DMS 273 treated with DMSO at 0.1 percent for 48 hours (cell line): Measurements from ENCODE around the gene DCDC2B.

ENCODE experiments used
- DNase-seq: peaks from one replicate; lab custom pipeline; 2025; lab: John Stamatoyannopoulos, UW

The DCDC2B gene

DNA sequence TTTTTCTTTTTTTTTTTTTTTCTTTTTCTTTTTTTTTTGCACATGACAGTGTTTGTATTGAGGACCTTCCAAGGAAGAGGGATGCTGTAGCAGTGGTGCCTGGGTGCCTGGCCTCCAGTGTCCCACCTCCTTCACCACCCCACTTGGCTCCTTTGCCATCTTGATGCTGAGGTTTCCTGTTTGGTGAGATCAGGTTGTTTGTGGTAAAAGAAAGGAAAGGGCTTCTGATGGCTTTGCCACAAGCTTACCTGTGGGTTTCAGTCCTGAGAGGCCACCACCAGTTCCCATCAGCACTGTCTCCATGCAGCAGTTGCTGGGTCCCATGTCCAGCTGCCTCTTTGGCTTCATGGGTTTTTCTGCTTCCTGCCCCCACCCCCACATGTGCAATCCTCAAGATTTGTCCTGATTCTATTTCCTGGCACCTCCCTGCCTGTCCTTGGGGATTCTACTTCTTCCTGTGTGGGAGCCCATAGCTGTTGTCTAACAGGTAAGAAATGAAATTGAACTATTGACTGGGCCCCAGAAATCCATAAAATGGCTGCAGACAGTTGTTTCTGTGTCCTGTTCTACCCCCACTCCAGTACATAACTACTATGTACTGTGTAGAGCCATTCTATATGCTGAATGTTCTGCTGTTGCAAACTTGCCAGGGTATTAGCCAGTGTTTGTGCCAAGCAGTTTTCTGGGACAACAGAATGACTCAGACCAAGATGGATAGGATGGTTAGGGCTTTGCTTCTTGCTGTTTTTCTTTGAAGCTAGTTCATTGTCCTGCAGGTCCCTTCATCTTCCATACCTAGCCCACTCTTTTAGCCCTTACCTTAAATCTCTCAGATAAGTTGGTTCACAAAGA, 12.7 kb upstream of the DCDC2B start:
- no peak for DNase-seq

DNA sequence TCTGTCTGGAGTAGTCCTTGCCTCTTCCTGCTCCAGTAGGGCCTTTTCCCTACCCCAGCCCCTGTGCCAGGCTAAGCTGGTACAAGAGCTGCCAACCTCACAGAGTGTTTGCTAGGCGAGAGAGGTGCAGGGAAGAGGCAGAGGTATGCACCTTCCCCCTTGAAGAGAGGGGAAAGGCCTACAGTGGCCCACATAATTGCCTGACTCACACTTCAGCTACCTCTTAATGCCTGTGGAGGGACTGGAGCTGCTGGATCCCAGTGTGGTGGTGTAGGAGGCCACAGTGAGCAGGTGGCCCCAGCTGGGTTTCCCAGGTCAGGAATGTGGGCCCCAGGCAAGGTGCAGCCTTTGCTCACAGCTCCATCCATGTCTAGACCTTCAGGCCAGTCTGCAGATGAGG, 11.8 kb upstream of the DCDC2B start:
- no peak for DNase-seq

DNA sequence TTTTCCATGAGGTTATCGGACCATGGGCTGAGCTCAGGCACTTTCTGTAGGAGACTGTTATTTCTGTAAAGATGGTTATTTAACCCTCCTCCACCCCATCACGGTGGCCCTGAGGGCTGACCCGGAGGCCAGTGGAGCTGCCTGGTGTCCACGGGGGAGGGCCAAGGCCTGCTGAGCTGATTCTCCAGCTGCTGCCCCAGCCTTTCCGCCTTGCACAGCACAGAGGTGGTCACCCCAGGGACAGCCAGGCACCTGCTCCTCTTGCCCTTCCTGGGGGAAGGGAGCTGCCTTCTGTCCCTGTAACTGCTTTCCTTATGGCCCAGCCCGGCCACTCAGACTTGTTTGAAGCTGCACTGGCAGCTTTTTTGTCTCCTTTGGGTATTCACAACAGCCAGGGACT, 11.1 kb upstream of the DCDC2B start:
- no peak for DNase-seq

DNA sequence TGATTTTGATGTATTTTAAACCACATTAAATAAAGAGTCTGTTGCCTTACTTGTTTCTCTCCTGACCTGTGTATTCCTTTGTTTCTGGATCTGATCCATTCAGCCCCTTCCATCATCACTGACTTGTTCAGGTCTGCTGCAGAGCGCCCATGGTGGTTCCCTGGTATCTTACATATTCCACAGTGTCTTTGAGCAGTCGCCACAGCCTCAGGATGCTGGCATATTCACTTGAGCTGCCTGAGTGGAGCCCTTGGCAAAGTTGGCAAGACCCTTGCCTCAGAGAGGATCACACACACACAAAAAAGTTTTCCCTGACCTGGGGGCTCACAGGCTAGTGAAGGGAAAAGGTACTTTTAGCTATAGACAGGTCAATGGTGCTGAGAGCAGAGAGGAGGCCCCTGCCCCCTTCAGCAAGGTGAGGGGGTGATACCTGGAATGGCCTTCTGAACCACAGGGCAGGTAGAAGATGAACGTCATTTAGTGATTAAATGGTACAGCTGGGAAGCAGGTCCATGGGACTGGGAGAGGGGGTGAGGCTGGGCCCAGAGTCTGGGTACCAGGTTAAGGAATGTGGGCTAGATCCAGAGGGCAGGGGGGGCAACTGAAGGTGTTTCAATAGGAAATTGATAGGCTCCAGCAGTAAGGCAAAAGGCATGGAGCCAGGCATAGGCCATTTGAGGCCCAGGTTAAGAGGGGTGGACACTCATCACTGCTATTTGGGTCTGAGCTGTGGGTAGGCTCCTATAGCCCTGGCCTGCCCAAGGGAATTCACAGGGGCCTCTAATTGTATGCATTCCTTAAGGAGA, 10.4 kb upstream of the DCDC2B start:
- DNase-seq: no peak

DNA sequence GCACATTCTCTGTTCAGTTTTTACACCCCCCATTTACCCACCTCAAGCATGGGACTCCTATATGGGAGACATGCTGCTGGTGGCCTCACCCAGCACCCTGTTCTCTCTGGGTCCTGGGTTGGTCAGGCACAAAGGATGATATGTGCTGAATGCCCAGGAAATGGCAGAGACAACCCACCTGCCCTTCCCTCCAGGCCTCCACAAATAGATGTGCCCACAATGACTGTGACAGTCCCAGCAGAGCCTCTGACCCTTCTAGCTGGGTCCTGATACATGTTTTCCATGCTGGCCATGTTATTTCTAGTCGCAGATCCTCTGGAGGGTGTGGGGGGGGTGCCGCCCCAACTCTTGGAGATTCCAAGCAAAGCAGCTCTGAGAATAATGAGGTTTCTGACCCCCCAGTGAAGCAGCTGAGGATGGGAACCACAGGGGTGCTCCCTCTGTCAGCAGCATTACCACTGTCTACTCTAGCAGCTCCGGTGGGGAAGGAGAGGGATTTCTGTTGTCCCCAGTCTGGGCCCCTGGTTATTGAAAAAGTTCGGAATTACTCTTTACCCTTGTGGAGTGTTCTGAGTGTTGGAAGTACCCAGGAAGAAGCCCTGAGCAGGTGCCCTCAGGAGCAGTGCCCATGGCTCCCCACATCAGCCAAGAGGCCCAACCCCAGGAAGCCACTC, 9.7 kb upstream of the DCDC2B start:
- DNase-seq: no peak

DNA sequence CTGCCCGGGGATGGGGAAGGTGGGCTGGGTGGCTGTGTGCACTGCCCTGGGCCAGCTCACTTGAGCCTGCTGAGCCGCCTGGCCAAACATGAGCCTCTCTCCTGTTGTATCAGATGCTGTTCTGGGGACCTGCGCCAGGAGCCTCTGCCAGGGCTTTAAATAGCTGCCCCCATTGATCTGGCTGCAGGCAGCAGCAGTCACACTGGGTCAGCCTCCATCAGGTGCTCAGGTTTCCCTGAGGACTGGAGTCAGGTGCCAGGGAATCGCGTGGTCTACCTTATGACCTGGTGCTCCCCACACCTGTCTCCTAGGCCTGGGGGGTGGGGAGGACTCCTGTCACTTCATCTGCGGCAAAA, 9.2 kb upstream of the DCDC2B start:
- no peak for DNase-seq

DNA sequence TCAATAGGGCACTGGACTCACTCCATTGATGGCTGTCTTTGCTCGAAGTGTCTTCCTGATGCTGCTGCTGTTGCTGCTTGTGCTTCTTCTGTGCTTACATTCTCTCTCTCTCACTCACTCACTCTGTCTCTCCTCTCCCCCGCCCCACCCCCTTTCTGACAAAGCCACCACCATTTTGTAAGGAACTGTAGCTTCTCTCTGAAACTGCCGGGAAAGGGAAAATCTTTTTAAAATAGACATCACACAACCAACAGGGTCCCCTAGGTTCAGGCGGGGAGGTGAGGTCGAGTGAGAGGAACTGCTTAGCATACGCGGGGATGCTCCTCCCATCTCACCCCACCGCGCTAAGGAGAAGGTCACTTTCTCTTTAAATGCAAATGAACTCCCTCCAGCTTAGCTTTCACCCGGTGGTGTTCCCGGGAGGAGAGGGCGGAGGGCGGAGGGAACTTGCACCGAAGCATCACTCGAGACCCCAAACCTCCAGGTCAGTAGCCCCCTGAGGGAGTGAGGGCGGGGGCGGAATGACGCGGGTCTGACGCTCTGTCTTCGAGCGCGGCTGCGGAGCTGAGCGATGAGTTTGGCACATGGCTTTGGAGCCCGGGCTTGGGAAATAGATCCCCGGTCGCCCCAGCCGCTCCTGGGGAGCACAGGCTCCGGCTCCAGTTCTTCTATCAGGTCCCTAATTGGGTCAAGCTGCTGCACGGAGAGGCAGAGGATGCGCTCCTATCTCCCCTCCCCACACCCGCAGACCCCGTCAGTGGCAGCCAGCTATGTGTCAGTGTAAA, 8.5 kb upstream of the DCDC2B start, which contains the start of gene CCDC28B:
CCDC28B (plus strand) TSS at position 370 of the 785 bp plus-strand sequence. CDS start 1,341 bp downstream, outside the sequence.
- DNase-seq: no peak

DNA sequence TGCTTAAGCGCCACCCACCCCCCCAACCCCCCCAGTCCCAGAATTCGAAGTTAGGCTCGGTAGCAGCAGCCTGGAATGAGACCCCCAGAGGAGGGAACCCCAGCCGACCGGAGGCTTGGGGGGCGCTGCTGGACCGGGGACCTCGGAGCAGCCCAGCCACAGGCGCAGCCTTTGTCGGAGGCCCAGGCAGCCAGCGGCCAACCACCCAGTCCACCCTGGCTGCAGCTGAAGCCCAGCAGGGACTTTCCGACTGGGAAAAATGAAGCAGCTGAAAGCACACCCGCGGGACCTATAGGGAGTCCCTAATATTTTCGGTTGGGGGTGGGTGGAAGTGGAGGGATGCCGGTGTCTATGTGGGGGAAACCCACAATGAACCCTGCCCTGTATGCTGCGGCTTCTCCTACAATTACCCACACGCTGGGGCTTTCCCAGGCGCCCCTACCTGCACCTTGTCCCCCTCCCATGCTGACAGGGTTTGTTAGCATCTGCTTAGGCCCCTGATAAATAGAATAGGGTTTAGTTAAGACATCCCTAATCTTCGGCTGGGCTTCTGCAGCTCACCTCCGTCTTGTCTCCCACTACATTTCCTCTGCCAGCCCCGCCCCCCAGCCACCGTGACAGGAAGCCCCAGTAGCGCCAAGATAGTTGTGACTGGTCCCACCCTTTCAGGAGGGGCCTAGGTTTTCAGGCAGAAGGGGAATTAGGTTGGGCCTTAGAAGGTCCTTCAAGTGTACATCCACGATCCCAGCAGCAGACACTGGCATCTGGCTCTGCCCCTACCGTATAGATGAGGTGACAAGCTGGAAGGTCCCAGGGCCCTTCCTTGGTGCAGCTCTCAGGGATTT, 7.7 kb upstream of the DCDC2B start:
- no peak for DNase-seq

DNA sequence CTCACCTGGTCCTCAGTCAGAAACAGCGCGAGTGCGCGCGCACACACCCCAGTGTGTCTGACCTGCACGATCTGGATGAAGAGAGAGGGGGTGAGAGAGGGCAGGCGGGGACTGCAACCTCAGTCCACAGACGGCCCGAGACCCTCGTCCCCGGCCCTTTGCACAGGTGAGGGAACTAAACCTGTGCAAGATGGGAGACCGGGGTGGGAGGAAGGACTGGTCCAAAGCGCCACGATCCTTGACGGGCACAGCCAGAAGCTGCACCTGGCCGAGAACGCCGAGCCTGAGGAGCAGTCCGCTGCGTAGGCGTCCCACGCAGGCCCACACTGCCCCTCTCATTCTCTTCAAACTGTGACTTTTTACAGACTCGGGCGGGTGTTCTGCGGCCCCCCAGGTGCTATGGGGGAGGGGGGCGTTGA, 3.9 kb upstream of the DCDC2B start:
- DNase-seq: no peak

DNA sequence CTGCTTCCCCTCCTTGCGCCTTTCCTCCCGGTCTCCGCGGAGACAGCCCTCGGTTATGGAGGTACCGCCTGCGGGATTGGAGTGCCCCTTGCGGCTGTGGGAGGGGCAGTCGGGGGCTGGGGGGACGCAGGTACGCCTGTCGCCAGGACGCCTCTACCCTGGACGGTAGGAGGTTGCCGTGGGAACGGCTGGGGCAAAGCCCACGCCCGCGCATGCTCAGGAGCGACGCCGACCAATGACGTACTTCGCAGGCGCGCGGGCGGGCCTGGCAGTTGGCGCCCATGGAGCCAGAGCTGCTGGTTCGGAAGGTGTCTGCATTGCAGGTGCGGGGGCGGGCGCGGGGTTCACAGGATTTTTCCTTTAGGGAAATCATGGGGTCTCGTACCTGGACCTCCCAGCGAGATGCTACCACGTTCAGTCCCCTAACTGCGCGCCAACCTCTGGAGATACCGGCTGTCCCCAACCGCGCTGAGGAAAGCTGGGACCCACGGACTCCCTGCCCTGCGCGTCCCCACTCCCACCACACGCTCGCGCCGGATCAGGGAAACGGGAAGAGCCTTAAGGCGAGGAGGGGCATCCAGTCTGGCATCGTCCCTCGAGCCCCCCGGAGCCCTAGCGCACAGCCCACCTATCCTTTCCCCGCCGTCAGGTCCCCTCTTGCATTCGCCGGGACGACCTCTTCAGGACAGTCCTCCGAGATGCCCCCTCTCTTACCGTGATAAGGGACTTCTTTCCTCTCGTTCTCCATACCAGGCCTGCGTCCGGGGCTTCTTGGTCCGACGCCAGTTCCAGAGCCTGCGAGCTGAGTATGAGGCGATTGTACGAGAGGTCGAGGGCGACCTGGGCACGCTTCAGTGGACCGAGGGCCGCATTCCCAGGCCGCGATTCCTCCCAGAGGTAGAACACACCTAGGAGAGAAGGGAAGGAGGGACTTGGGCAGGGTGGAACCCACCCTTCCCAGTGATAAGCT, 3.2 kb upstream of the DCDC2B start, which contains the start of gene IQCC:
IQCC (plus strand) TSS at position 271 of the 970 bp plus-strand sequence; CDS start at position 282, 11 bp downstream.
- peak; percentile 42 for DNase-seq

DNA sequence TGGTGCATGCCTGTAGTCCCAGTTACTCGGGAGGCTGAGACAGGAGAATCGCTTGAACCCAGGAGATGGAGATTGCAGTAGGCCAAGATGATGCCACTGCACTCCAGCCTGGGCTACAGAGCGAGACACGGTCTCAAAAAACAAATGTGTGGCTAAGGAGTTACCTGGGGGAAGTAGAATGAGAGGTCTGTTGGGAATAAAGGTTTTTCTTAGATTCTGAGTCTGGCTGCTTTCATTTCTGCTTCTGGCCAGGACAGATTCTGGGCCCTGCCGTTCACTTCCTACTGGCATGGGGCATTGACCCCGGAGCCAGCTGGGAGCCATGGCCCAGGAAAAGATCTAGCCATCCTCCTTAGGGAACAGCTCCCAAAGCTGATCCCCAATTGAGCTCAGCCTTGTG, 420 bp upstream of the DCDC2B start:
- DNase-seq: no peak

DNA sequence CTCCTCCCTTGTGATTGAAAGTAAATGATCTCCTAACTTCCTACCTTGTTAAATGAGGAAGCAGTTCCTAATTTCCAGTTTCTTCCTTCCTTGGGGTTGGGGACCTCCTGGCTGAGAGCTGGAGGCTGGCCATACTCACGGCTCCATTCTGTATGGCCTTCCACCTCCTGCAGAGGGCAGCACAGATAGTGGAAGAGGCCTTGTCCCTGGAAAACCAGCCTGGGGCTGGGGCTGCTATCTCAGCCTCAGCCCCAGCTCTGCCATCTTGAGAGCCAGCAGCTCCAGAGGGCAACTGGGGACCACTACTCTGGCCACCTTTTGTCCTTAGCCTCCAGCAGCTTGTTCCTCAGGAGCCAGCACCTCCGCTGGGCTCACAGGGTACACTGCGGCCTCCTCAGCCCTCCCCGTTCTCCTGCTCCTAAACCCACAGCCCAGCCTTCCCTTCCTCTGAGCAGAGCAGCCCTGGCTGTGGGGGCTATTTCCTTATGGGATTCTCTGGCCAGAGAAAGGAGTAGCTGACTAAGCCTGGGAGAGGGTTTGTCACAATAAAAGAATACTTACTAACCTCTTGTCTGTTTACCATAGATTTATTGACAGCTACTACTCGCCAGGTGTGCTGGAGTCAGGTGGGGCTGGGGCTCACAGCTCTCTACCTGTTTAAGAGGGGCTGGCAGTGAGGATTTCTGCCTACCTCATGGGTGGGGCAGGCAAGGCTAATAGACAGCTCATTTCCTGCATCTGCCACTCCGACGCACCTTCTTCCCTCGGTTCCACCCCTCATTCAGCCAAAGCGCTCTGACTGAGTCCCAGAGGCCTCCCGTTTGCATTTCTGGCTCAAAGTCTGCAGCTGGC, 7.0 kb downstream of the DCDC2B start:
- no peak for DNase-seq

DNA sequence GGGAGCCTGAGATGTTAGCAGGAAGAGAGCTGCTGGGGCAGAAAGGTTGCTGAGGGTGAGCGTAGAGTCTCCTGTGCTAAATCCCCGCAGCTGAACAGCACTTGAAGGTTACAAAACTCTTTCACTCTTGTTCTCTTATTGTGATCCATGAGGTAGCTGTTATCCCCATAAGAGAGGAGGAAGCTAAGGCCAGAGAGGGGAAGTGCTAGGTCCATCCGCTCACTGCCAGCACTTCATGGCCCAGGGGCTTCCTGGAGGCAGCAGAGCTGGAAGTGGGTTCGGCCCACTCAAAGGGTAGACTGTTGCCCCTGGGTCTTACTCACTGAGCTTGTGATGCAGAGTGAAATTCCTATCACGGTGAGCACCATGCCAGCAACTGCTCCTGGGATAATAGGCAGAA, 7.7 kb downstream of the DCDC2B start:
- DNase-seq: no peak

DNA sequence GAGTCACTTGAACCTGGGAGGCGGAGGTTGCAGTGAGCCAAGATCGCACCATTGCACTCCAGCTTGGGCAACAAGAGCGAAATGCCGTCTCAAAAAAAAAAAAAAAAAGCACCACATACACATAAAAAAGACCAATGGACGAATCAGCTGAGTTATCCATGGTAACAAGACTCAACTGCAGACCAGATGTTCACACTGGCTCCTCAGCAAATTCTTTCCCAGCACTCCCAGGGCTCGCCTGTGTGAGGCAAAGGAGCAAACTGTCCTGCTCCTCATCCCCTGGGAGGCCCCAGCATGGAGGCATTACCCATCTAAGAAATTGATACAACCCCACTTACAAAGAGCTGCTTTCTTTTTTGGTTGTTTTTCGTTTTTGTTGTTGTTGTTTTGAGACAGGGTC, 10.1 kb downstream of the DCDC2B start:
- no peak for DNase-seq

DNA sequence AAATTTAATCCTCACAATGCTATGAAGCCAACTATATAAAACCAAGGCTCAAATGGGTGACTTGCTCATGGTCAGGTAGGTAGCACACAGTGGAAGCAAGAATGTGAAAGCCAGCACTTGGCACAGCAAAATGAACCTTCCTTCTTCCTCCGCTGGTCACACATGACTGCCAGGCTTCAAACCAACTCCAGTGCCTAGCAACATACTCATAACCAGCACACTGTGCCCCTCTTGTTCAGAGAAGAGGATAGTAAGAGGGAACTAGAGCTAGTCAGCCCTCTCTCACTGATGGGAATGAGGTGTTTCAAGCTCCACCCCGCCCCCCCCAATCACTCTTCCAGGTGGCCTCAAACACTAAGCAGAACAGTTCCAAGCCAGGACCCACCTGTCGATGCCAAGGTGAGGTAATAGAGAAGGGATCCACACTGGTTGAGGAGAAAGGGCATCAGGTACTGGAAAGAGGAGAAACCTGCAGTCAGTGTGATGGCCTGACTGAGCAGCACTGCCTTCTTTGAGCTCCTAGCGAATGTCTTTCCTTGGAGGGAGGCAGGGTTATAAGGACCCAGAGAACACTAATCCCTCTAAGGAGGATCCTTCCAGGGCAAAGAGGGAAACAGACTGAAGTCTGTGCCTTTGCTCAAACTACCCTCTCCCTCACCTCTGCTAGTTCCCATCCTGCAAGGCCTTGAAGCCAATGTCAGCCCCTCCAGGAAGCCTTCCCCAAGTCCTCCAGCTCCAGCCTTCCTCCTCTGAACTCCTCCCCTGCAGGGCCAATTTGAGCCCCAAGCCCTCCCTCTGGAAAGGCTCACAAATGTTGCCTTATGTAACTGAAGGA, 12.1 kb downstream of the DCDC2B start:
- DNase-seq: no peak

DNA sequence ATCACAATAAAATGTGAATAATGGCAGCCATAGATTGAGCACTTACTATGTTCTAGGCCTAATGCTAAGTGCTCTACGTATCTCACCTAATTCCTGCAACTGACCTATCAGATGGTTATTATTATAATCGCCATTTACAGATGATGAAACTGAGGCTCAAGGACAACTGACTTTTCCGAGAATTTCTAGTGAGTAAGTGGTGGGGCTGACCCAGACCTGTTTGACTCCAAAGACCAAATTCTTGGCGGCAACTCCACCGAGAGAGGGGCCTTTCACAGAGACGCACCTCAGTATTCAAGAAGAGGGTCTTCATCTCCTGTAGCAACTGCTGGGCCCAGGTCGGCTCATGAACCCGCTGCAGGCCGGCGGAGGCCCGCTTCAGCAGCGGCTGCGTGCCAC, 12.7 kb downstream of the DCDC2B start:
- DNase-seq: no peak

DNA sequence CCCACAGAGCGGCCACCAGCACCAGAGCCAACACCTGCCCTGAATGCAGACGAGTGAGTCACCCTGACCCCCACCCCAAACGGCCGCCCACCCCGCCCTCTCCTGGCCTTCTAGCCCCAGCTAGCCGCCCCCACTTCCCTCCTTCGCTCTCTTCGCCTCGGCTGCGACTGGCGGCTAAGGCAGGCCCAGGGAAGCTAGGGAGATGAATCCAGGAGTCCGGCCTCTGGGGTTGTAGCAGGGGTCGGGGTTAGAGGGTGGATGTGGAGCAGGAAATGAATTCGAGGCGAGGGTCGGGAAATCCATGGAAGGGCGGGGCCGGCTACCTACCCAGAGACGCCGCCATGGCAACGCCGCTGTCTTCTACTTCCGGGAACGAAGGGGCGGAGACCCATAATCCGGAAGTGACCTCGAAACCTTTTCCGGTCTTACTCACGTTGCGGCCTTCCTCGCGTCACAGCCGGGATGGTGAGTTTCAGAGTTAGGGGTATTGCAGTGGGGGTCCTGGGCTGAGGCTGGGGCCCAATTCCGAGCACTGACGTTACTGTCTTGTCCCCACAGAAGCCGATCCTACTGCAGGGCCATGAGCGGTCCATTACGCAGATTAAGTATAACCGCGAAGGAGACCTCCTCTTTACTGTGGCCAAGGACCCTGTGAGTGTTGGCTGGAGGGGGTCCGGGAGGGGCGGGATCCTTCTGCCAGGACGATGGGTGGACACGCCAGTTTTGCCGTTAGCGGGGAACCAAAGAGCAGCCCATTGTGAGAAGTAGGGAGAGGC, 13.3 kb downstream of the DCDC2B start, which contains the start of the genes EIF3I and TMEM234:
EIF3I (plus strand) TSS at position 428 of the 776 bp plus-strand sequence; CDS start at position 463, 35 bp downstream.
TMEM234 (minus strand) TSS at position 374 of the 776 bp plus-strand sequence; CDS start at position 343, 31 bp downstream.
- DNase-seq: peak; percentile 69
